HL-60 (cell line): ENCODE data around the gene NINJ1.

Source experiments
- DNase-seq, 2 experiments: peaks; one replicate each; pipeline ENCODE4 v3.0.0-alpha.2; 2010 to 2020; ENCODE audit warnings: low read depth in 1 of 2, low spot score in 1 of 2
- H3K27ac ChIP-seq: fragments of 250-450 bp; sonication (Bioruptor Pico); replicated peaks from 2 replicates; pipeline ENCODE4 v1.5.1; 2020; ENCODE audit warnings: mild to moderate bottlenecking, moderate library complexity
- H3K27me3 ChIP-seq: fragments of 250-450 bp; sonication (Bioruptor Pico); 2 replicates; pipeline ENCODE4 v1.5.1; 2021; ENCODE audit warnings: mild to moderate bottlenecking, moderate library complexity; ENCODE audit not compliant: insufficient read depth, poor library complexity, severe bottlenecking
- H3K4me3 ChIP-seq: replicated peaks from 2 replicates; pipeline ENCODE4 v1.5.1; 2011; ENCODE audit warnings: mild to moderate bottlenecking, control low read depth, low read length; ENCODE audit not compliant: insufficient read depth
- GABPA ChIP-seq: IDR thresholded peaks from 2 replicates; pipeline ENCODE4 v1.6.1; 2012; ENCODE audit warnings: low read depth
- POLR2AphosphoS5 ChIP-seq: IDR thresholded peaks from 2 replicates; pipeline ENCODE4 v1.6.1; 2012; ENCODE audit warnings: low read depth
- SPI1 ChIP-seq: IDR thresholded peaks from 2 replicates; pipeline ENCODE4 v1.6.1; 2012; ENCODE audit warnings: low read depth, mild to moderate bottlenecking, borderline replicate concordance
- TF ChIP-seq, protein P1 (sequence below): IDR thresholded peaks from 2 replicates; pipeline ENCODE4 v1.6.1; 2012; ENCODE audit warnings: low read depth; ENCODE audit not compliant: insufficient replicate concordance
- TF ChIP-seq, protein P2 (sequence below): IDR thresholded peaks from one replicate; pipeline ENCODE4 v1.5.1; 2011; ENCODE audit warnings: low read length, control low read depth, inconsistent platforms; ENCODE audit not compliant: insufficient read depth

Gene NINJ1

DNA sequence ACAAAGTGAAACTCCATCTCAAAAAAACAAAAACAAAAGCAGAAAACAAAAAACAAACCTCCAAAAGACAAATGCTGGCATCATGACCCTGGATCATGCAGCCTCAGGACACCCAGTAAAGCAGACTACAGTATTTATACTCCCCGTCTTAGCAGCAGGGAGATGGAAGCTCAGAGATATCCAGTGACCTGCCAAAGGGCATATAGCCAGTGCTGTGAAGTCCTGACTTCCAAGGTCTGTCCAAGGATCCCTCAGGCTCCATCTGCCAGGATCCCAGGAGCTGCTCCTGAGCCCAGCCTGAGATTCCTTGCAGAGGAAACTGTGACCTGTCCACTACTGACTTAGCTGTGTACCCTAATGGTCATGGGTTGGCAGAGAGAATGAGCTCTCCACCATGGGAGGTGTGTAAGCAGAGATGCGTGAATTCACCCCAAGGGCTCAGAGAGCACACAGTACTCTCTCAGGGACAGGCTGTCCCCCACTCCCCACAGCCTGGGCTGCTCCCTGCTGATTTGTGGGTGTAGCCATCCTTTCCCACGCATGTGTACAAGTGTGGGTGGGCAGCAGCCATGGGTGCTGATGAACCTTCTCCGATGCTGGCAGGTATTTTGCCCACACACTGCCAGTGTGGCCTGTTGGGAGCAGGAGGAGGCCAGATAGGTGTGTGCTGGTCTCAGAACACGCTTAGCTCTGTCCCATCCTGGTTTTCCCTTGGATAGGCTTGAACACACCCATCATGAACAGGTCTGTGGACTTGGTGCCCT lies 47.8 kb upstream of the NINJ1 start:
- DNase-seq: no peak
- TF ChIP-seq POLR2AphosphoS5: no peak
- TF ChIP-seq GABPA: no peak
- TF ChIP-seq SPI1: no peak
- TF ChIP-seq, protein P1, sequence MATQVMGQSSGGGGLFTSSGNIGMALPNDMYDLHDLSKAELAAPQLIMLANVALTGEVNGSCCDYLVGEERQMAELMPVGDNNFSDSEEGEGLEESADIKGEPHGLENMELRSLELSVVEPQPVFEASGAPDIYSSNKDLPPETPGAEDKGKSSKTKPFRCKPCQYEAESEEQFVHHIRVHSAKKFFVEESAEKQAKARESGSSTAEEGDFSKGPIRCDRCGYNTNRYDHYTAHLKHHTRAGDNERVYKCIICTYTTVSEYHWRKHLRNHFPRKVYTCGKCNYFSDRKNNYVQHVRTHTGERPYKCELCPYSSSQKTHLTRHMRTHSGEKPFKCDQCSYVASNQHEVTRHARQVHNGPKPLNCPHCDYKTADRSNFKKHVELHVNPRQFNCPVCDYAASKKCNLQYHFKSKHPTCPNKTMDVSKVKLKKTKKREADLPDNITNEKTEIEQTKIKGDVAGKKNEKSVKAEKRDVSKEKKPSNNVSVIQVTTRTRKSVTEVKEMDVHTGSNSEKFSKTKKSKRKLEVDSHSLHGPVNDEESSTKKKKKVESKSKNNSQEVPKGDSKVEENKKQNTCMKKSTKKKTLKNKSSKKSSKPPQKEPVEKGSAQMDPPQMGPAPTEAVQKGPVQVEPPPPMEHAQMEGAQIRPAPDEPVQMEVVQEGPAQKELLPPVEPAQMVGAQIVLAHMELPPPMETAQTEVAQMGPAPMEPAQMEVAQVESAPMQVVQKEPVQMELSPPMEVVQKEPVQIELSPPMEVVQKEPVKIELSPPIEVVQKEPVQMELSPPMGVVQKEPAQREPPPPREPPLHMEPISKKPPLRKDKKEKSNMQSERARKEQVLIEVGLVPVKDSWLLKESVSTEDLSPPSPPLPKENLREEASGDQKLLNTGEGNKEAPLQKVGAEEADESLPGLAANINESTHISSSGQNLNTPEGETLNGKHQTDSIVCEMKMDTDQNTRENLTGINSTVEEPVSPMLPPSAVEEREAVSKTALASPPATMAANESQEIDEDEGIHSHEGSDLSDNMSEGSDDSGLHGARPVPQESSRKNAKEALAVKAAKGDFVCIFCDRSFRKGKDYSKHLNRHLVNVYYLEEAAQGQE: no peak
- TF ChIP-seq, protein P2, sequence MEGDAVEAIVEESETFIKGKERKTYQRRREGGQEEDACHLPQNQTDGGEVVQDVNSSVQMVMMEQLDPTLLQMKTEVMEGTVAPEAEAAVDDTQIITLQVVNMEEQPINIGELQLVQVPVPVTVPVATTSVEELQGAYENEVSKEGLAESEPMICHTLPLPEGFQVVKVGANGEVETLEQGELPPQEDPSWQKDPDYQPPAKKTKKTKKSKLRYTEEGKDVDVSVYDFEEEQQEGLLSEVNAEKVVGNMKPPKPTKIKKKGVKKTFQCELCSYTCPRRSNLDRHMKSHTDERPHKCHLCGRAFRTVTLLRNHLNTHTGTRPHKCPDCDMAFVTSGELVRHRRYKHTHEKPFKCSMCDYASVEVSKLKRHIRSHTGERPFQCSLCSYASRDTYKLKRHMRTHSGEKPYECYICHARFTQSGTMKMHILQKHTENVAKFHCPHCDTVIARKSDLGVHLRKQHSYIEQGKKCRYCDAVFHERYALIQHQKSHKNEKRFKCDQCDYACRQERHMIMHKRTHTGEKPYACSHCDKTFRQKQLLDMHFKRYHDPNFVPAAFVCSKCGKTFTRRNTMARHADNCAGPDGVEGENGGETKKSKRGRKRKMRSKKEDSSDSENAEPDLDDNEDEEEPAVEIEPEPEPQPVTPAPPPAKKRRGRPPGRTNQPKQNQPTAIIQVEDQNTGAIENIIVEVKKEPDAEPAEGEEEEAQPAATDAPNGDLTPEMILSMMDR: no peak

DNA sequence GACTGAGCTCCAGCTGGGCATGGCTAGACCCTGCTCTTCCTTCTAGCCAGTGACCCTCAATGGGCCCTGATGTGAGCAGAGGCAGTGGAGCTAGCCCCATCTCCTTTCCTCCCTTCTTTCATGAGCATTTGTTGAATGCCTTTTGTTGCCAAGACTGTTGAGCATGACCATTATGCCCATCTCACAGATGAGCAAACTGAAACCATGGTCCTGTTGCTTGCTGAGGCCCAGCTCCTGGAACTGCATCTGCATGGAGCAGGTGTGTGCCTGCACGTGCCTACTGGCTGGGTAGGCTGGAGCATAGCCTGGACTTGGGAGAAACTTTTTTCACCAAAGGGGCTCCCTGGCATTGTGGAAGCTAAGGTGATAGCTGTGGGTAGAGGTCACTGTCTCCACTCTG lies 46.9 kb upstream of the NINJ1 start:
- Histone ChIP-seq H3K27me3 (peaks cover 37% of the 10 kb centered on the region), H3K27ac (no peak overlapping the region), H3K4me3 (no peak overlapping the region)
- DNase-seq: no peak
- TF ChIP-seq POLR2AphosphoS5 (no peak), GABPA (no peak), SPI1 (no peak)
- TF ChIP-seq, protein P2: no peak
- TF ChIP-seq, protein P1: no peak

More for the DNA sequence above, 47.8 kb upstream of the NINJ1 start:
- peaks cover 46% of the 10 kb centered on the region for H3K27me3 ChIP-seq
- H3K4me3 ChIP-seq: no peak overlapping the region
- no peak overlapping the region for H3K27ac ChIP-seq

- no peak overlapping the region for H3K4me3 ChIP-seq
- H3K27me3 ChIP-seq: peaks cover 26% of the 10 kb centered on the region
- no peak overlapping the region for H3K27ac ChIP-seq
- no peak for DNase-seq
- TF ChIP-seq, protein P2: no peak
- TF ChIP-seq, protein P1: no peak
- TF ChIP-seq SPI1: no peak
- no peak for TF ChIP-seq GABPA
- no peak for TF ChIP-seq POLR2AphosphoS5
These were observed 45.1 kb upstream of the NINJ1 start for GRCh38 chr9:93178851-93179786.
